G401 (cell line): ENCODE results near the gene SHISA9. TPM values are rescaled to one million over a fixed set of nuclear protein-coding genes. Genes with fewer than 3 reads are reported as not detected.
"Not testable (repeated sequence)": the region's sequence is repeated elsewhere in the genome, so short reads cannot be mapped to it uniquely, and the experiment has no call there.

Source experiments
- DNase-seq: peaks from one replicate; pipeline ENCODE4 v3.0.0-alpha.2; 2015; ENCODE audit warnings: low spot score
- in situ Hi-C: cut with HindIII; loops from 2 replicates; pipeline ENCODE4 v1.10.0; 2016; ENCODE audit warnings: low sequenced_read_pairs, mixed read lengths
- total RNA-seq: library from RNA; depleted of rRNA; stranded (reverse); fragments of >200 nt; shearing (Covaris generic); gene quantifications from 2 replicates; pipeline ENCODE4 v1.2.3, GENCODE V29; 2014

The SHISA9 gene
- total RNA-seq, 1 experiment from 2014 or later = 0.24 TPM

GRCh38 chr16:12896562-12896961 lies 4.8 kb upstream of the SHISA9 start:
- DNase-seq = peak; percentile 16
- in situ Hi-C loops = no loop called here

- in situ Hi-C loops = no loop called here
Measured at GRCh38 chr16:12898551-12898950, 2.8 kb upstream of the SHISA9 start.

GRCh38 chr16:12899529-12900143 lies 1.8 kb upstream of the SHISA9 start:
- DNase-seq = no peak
- in situ Hi-C loops = no loop called here

More at GRCh38 chr16:12898551-12898950, 2.8 kb upstream of the SHISA9 start:
- DNase-seq = no peak

- in situ Hi-C loops = no loop called here
- DNase-seq = no peak
Measured at GRCh38 chr16:12900156-12900555, 1.2 kb upstream of the SHISA9 start.

GRCh38 chr16:12900599-12901203 lies 697 bp upstream of the SHISA9 start:
- no peak for DNase-seq
- in situ Hi-C loops = no loop called here

GRCh38 chr16:12901204-12901596 lies 198 bp upstream of the SHISA9 start:
- in situ Hi-C loops = no loop called here
- no peak for DNase-seq

- in situ Hi-C loops = no loop called here
- no peak for DNase-seq
Measured at GRCh38 chr16:12902511-12903372, 1.3 kb downstream of the SHISA9 start.

GRCh38 chr16:12903407-12904328 lies 2.3 kb downstream of the SHISA9 start:
- DNase-seq = no peak
- in situ Hi-C loops = no loop called here

GRCh38 chr16:12904329-12904671 lies 2.9 kb downstream of the SHISA9 start:
- no peak for DNase-seq
- in situ Hi-C loops = no loop called here

GRCh38 chr16:12906271-12906670 lies 4.9 kb downstream of the SHISA9 start:
- in situ Hi-C loops = no loop called here
- no peak for DNase-seq

- no peak for DNase-seq
- in situ Hi-C loops = no loop called here
Measured at GRCh38 chr16:12906765-12907516, 5.5 kb downstream of the SHISA9 start.

GRCh38 chr16:12907670-12908233 lies 6.4 kb downstream of the SHISA9 start:
- DNase-seq = no peak
- in situ Hi-C loops = no loop called here

GRCh38 chr16:12917246-12917645 lies 15.8 kb downstream of the SHISA9 start:
- DNase-seq = no peak
- in situ Hi-C loops = no loop called here

- DNase-seq = no peak
- in situ Hi-C loops = no loop called here
Measured at GRCh38 chr16:12917653-12918052, 16.3 kb downstream of the SHISA9 start.

GRCh38 chr16:12920739-12921138 lies 19.3 kb downstream of the SHISA9 start:
- in situ Hi-C loops = no loop called here
- no peak for DNase-seq

- DNase-seq, in situ Hi-C loops: not testable (repeated sequence)
Measured at GRCh38 chr16:12923640-12924039, 22.2 kb downstream of the SHISA9 start.

- DNase-seq = no peak
- in situ Hi-C loops = no loop called here
Measured at GRCh38 chr16:12925026-12925800, 23.8 kb downstream of the SHISA9 start.

- in situ Hi-C loops = no loop called here
- DNase-seq = no peak
Measured at GRCh38 chr16:12927591-12927990, 26.2 kb downstream of the SHISA9 start.
